ENCODE results near the gene PPEF1. TPM values are rescaled to one million over a fixed set of nuclear protein-coding genes. Genes with fewer than 3 reads are reported as not detected.

The PPEF1 gene
- total and polyA plus RNA-seq, 9 of the 15 experiments (the other 6 are each of a cell fraction or from before 2014, with no cell fraction given), result not detected

- TF ChIP-seq ZBTB43 (CRISPR knock-in tag; IDR thresholded peaks at IDR 0.05) (no peak), PPARD (CRISPR knock-in tag; IDR thresholded peaks at IDR 0.05) (no peak), ZNF431 (CRISPR knock-in tag; IDR thresholded peaks at IDR 0.05) (no peak), ZNF217 (CRISPR knock-in tag; IDR thresholded peaks at IDR 0.05) (no peak), ZNF174 (CRISPR knock-in tag; IDR thresholded peaks at IDR 0.05) (no peak), NR3C1 (CRISPR knock-in tag; IDR thresholded peaks at IDR 0.05) (no peak), ZNF79 (CRISPR knock-in tag; IDR thresholded peaks at IDR 0.05; ENCODE audit: low read depth) (no peak), ZNF41 (CRISPR knock-in tag; conservative IDR thresholded peaks at IDR 0.05) (no peak), ZBTB8A (IDR thresholded peaks at IDR 0.05; ENCODE audit: partially characterized antibody) (no peak), MLLT1 (IDR thresholded peaks at IDR 0.05) (no peak), ZSCAN29 (IDR thresholded peaks at IDR 0.05) (no peak), ZNF512 (tag; IDR thresholded peaks at IDR 0.05) (no peak), TFAP4 (CRISPR knock-in tag; IDR thresholded peaks at IDR 0.05; ENCODE audit: borderline replicate concordance) (no peak), ZBTB11 (CRISPR knock-in tag; IDR thresholded peaks at IDR 0.05) (peak in 2 of 3 experiments; percentile 52 to 87; a peak in 3 of 6 replicates), MCM2 (IDR thresholded peaks at IDR 0.05; ENCODE audit: low read depth) (no peak)
Measured at GRCh38 chrX:18674788-18675735, 32.4 kb upstream of the PPEF1 start (continued).
